Measurements from ENCODE around the gene CD109. TPM values are rescaled to one million over a fixed set of nuclear protein-coding genes. Genes with fewer than 3 reads are reported as not detected.
A peak's percentile ranks its signal among the peaks of the same experiment; 100 is the strongest.

Gene CD109
- total RNA-seq, 1 experiment from 2014 or later = 3.2 TPM

GRCh38 chr6:73727114-73727513, 31.1 kb downstream of the CD109 start:
- H2BK12ac ChIP-seq (ENCODE audit: insufficient read length, low read depth, low read length) = no peak overlapping the region
- no CpG with 5 or more reads among the region's 5 CpGs for WGBS (ENCODE audit: extremely low coverage, insufficient read length, low lambda C conversion rate)
- H3K27ac ChIP-seq (ENCODE audit: insufficient read length, low read depth, low read length) = no peak overlapping the region
- H2AFZ ChIP-seq (ENCODE audit: low read length) = no peak overlapping the region
- H3K79me2 ChIP-seq (ENCODE audit: insufficient read depth, low read length) = no peaks in the 10 kb centered on the region
- H3K27me3 ChIP-seq (ENCODE audit: insufficient read depth, low read length) = no peaks in the 10 kb centered on the region
- H3K4me1 ChIP-seq (ENCODE audit: insufficient read depth, low read length) = no peaks in the 10 kb centered on the region; the same call in 1 of the 2 replicates
- no peak overlapping the region for H3K4me3 Mint-ChIP-seq
- no peak overlapping the region for H2BK20ac ChIP-seq (ENCODE audit: low read depth, low read length, poor library complexity, severe bottlenecking)
- no peaks in the 10 kb centered on the region for H3K4me1 Mint-ChIP-seq
- H3K36me3 Mint-ChIP-seq (ENCODE audit: insufficient read depth in 1 of 3, low read depth in 3 of 3) = no peaks in the 10 kb centered on the region
- H3K56ac ChIP-seq (ENCODE audit: insufficient read length, low read depth, low read length) = no peak overlapping the region
- no peak for DNase-seq
- H4K8ac ChIP-seq (replicated peaks; ENCODE audit: insufficient read length, low read depth, low read length) = no peak overlapping the region
- no peak overlapping the region for H4K91ac ChIP-seq (ENCODE audit: insufficient read length, low read depth, low read length)
- no peak overlapping the region for H3K9ac ChIP-seq (ENCODE audit: extremely low read depth, insufficient read length, low read length)
- H3K9me3 ChIP-seq (ENCODE audit: control insufficient read depth, low read depth, low read length) = no peaks in the 10 kb centered on the region
- no peak overlapping the region for H3T11ph ChIP-seq (ENCODE audit: low read length)
- no peaks in the 10 kb centered on the region for H3K27me3 Mint-ChIP-seq (ENCODE audit: low read depth)
- no peak overlapping the region for H3K18ac ChIP-seq (ENCODE audit: insufficient read length, low read depth, low read length)
- no peak overlapping the region for H2BK5ac ChIP-seq (ENCODE audit: insufficient read length, low read length)
- no peak overlapping the region for H2BK15ac ChIP-seq (ENCODE audit: low read depth, low read length)
- H3K14ac ChIP-seq (ENCODE audit: insufficient read depth, low read length) = no peak overlapping the region
- no peaks in the 10 kb centered on the region for H3K79me1 ChIP-seq (ENCODE audit: insufficient read depth, low read depth, low read length, poor library complexity, severe bottlenecking)
- TF ChIP-seq, protein P1, sequence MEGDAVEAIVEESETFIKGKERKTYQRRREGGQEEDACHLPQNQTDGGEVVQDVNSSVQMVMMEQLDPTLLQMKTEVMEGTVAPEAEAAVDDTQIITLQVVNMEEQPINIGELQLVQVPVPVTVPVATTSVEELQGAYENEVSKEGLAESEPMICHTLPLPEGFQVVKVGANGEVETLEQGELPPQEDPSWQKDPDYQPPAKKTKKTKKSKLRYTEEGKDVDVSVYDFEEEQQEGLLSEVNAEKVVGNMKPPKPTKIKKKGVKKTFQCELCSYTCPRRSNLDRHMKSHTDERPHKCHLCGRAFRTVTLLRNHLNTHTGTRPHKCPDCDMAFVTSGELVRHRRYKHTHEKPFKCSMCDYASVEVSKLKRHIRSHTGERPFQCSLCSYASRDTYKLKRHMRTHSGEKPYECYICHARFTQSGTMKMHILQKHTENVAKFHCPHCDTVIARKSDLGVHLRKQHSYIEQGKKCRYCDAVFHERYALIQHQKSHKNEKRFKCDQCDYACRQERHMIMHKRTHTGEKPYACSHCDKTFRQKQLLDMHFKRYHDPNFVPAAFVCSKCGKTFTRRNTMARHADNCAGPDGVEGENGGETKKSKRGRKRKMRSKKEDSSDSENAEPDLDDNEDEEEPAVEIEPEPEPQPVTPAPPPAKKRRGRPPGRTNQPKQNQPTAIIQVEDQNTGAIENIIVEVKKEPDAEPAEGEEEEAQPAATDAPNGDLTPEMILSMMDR (conservative IDR thresholded peaks at IDR 0.05) = no peak
- no peaks in the 10 kb centered on the region for H3K9me3 Mint-ChIP-seq
- H2AK5ac ChIP-seq (ENCODE audit: insufficient read length, low read length) = no peak overlapping the region
- H4K5ac ChIP-seq (ENCODE audit: insufficient read length, low read depth, low read length) = no peak overlapping the region
- no peak overlapping the region for H2BK120ac ChIP-seq (ENCODE audit: low read depth, low read length, poor library complexity, severe bottlenecking)
- H3K23ac ChIP-seq (ENCODE audit: insufficient read length, low read depth, low read length) = no peak overlapping the region
- H3K27ac Mint-ChIP-seq = peak overlapping the region in 1 of 3 experiments; percentile 24; a peak in 1 of 7 replicates
- H3K4ac ChIP-seq (ENCODE audit: low read depth, low read length) = no peak overlapping the region
- no peak overlapping the region for H3K4me2 ChIP-seq (ENCODE audit: insufficient read depth, insufficient read length, low read length)
- no peaks in the 10 kb centered on the region for H3K23me2 ChIP-seq (ENCODE audit: insufficient read length, low read depth, low read length, poor library complexity, severe bottlenecking)
- H4K20me1 ChIP-seq (ENCODE audit: control insufficient read depth, insufficient read depth, insufficient read length) = no peaks in the 10 kb centered on the region
